Fibroblast of villous mesenchyme (primary cell): ENCODE results near the gene YWHAB. TPM values are rescaled to one million over a fixed set of nuclear protein-coding genes. Genes with fewer than 3 reads are reported as not detected.
A peak's percentile ranks its signal among the peaks of the same experiment; 100 is the strongest.

Experiments
- DNase-seq: peaks from one replicate; pipeline ENCODE4 v3.0.0-alpha.2; 2010; ENCODE audit warnings: low read depth
- H3K4me3 ChIP-seq: 2 replicates; pipeline ENCODE4 v1.5.1; 2011; ENCODE audit warnings: low read depth, mild to moderate bottlenecking, low read length
- total RNA-seq: library from RNA; depleted of rRNA; stranded (reverse); fragments of >200 nt; gene quantifications from 2 replicates; pipeline ENCODE4 v1.2.3, GENCODE V29; 2012
- TF ChIP-seq, protein P1 (sequence below): IDR thresholded peaks from 2 replicates; pipeline ENCODE4 v1.5.1; 2012; ENCODE audit warnings: low read depth, mild to moderate bottlenecking, low read length; ENCODE audit not compliant: insufficient read depth

YWHAB gene
- total RNA-seq, 1 donor: 147 TPM

GRCh38 chr20:44911264-44911921, 25.9 kb downstream of the YWHAB start:
- TF ChIP-seq, protein P1, sequence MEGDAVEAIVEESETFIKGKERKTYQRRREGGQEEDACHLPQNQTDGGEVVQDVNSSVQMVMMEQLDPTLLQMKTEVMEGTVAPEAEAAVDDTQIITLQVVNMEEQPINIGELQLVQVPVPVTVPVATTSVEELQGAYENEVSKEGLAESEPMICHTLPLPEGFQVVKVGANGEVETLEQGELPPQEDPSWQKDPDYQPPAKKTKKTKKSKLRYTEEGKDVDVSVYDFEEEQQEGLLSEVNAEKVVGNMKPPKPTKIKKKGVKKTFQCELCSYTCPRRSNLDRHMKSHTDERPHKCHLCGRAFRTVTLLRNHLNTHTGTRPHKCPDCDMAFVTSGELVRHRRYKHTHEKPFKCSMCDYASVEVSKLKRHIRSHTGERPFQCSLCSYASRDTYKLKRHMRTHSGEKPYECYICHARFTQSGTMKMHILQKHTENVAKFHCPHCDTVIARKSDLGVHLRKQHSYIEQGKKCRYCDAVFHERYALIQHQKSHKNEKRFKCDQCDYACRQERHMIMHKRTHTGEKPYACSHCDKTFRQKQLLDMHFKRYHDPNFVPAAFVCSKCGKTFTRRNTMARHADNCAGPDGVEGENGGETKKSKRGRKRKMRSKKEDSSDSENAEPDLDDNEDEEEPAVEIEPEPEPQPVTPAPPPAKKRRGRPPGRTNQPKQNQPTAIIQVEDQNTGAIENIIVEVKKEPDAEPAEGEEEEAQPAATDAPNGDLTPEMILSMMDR: peak; percentile 53
- DNase-seq: peak; percentile 70
- H3K4me3 ChIP-seq: peak overlapping the region; percentile 34

GRCh38 chr20:44912189-44912588, 26.7 kb downstream of the YWHAB start:
- TF ChIP-seq, protein P1: no peak
- no peak overlapping the region for H3K4me3 ChIP-seq
- no peak for DNase-seq

DNA sequence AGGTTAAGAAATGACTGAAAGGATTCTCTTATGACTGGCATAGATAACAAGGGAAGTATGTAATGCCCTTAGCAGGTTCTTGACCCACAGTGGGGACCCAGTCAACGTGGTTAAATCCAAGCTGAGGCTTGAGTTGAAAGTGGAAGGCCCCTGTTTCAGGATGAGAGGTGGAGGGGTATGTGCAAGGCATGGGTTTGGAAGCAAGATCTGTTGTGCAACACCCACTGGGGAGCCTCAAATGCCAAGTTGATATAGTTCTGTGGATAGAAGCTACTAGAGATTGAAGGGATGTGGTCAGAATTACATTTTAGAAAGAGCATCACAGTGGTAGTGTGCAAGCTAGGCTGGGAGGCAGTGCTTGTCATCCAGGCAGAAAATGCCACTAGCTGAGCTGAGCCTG, 29.4 kb downstream of the YWHAB start:
- TF ChIP-seq, protein P1: no peak
- H3K4me3 ChIP-seq: no peak overlapping the region
- no peak for DNase-seq

DNA sequence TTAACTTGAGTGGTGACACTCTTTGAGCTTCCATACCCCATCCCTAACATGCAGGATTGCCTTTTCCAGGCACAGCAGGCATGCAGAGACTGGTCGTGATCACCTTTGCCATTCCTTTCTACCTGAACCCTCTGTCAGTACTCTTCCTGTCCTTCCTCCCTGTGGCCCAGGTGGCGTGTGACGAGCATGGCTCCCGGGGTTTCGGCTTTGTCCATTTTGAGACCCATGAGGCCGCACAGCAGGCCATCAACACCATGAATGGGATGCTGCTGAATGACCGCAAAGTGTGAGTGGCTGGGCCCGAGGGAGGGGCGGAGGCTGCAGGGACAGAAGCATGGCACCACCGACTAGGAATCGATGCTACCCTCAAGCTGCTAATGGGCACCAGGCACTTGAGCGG, 31.1 kb downstream of the YWHAB start:
- TF ChIP-seq, protein P1: no peak
- no peak for DNase-seq
- no peak overlapping the region for H3K4me3 ChIP-seq

DNA sequence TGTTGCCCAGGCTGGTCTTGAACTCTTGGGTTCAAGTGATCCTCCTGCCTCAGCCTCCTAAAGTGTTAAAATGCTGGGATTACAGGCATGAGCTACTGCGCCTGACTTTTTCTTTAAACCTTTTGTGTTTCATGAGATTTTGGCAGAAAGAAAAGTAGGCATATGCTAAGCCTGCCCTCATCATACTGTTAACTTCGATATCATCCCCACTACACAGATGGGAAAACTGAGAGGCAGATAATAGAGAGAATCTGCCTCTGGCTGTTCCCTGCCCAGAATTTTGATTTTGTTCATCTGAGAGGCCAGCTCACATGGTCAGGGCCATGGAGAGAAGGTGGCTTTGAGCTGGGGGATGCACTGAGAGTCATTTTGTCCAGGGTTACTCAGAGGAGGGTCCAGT, 31.9 kb downstream of the YWHAB start:
- H3K4me3 ChIP-seq: no peak overlapping the region
- TF ChIP-seq, protein P1: no peak
- no peak for DNase-seq

DNA sequence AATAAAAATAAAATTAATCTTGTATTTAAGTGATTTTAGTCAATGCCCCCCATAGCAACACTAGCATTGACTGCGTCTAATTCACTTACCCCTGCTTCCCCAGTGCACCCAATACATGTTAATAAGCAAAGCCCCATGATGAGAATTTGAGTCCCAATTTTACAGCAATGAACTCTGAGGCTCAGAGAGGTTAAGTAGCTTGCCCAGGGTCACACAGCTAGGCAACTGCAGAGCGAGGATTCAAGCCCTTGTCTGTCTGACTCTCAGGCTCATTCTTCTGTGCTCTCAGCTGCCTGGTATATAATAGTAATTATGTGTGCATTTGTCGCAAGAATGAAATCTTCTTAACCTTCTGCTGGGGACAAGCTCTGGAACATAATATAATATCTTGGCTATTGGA, 32.8 kb downstream of the YWHAB start:
- TF ChIP-seq, protein P1: no peak
- no peak overlapping the region for H3K4me3 ChIP-seq
- DNase-seq: no peak

DNA sequence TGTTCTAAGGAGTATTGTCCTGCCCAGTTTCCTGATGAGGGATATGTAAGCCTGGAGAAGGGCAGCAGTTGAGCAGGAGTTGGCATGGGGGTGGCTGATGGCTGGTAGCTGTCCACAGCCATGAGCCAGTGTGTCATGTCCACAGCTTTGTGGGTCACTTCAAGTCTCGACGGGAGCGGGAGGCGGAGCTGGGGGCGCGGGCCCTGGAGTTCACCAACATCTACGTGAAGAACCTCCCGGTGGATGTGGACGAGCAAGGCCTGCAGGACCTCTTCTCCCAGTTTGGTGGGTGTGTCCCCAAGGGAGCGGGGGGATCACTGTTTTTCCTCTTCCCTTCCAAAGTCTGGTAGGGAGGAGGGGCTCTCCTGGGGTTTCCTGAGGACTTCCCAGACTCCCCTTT, 33.3 kb downstream of the YWHAB start:
- no peak for DNase-seq
- TF ChIP-seq, protein P1: no peak
- H3K4me3 ChIP-seq: no peak overlapping the region
